Raji (cell line): ENCODE measurements around the gene MYRIP.
A peak's percentile ranks its signal among the peaks of the same experiment; 100 is the strongest.

Source experiments
- POLR2A ChIP-seq: IDR thresholded peaks from 2 replicates; pipeline ENCODE4 v1.6.1; 2011; ENCODE audit warnings: low read depth, low read length, control low read depth; ENCODE audit not compliant: insufficient read depth

The MYRIP gene

DNA sequence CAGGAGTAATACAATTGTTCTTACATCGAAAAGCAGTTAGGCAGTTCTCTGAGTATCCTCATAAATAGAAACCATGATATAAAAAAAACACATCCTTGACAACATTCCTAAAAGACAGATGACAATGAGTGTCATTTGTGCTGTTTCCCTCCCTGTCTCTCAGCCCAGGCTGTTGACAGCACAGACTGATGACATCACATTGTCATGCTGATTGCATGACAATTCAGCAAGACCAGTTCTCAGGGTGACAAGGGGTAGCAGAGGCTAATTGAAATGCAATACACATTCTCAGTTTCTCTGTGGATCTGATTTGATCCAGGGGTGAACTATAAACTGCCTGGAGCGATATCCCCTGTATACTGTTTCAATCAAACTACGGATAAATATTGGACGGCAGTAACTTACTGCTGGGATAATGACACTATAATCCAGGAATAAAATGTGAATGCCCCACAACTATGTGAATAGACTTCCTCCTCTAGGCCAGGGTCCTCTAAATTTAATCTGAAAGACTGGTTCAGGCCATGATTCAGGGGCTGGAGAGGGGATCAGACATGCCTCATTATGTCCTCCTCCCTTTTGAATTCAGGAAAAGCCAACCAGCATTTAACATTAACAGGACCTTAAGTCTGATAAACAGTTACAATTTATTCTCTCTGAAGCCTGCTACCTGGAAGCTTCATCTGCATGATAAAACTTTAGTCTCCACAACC is 483.4 kb downstream of the MYRIP start:
- TF ChIP-seq POLR2A: no peak

DNA sequence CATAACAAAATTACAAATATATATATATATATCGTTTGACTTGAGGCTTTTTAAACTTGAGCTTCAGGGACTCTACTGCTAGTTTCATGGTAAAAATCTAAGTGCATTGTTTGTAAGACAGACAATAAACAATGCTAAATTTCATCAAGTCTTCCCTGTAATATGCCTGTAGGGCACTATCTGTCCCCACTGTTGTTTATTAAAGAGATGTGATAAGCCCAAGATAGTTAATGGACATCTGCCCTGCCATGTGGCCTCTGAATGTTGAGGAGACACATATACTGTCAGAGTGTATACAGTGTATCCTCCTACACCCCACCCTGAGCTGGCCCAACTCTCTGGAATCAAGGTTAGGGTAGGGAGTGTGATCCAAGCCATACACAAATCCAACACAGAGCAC is 485.0 kb downstream of the MYRIP start:
- no peak for TF ChIP-seq POLR2A

DNA sequence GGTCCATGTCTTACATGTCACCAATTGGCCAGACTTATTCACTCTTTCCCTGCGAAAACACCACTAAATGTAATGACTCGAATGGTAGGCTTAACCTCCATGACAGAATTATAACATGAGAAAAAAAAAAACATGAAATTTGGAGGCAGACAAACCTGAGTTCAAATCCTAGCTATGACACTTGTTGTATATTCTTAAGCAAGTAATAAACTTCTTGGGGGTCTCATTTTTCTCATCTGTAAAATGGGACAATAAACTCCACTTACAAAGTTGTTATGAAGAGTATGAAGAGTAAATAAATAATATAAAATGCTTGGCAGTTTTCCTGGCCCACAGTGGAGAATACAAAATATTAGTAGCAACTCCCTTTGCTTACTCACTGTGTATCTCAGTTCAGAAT is 488.7 kb downstream of the MYRIP start:
- TF ChIP-seq POLR2A: no peak

GRCh38 chr3:40299130-40299720 is 489.8 kb downstream of the MYRIP start:
- no peak for TF ChIP-seq POLR2A

- no peak for TF ChIP-seq POLR2A
These were observed 490.4 kb downstream of the MYRIP start for GRCh38 chr3:40299721-40300335.

DNA sequence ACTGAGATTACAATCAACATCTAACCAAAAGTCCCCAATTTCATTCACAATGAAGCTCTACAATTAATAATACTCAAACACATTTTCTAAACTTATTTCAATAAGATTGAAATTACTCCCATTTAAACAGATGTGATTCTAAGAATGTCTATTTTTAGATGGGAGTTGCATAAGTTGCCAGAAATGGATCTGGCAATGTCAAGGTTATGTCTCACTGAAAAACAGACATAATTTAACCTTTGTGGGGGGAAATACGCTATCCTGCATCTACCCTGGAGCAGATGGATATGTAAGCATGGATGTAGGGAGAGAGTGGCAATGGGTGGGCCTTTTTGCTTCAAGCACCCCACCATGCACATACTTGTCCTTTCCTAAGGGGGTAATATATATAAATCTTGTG is 493.4 kb downstream of the MYRIP start:
- no peak for TF ChIP-seq POLR2A

GRCh38 chr3:40304352-40304751 is 494.9 kb downstream of the MYRIP start:
- no peak for TF ChIP-seq POLR2A

DNA sequence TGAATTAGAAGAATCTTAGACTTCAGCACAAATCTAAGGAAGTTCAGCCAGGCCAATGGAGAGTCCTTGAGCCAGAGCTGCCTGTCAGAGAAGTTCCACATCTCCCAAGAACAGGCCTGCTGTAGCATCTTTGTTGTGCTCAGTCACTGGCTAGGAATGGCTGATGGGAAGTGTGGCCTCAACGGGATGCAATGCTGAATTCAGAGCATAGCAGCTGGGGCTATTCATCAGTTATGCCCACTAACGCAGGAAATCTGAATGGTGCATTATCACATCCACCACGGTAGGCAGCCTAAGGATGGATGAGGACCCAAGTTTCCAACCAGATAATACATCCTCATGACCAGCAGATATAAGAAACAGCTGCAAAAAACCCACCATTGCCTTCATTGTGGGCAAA is 496.9 kb downstream of the MYRIP start:
- no peak for TF ChIP-seq POLR2A

DNA sequence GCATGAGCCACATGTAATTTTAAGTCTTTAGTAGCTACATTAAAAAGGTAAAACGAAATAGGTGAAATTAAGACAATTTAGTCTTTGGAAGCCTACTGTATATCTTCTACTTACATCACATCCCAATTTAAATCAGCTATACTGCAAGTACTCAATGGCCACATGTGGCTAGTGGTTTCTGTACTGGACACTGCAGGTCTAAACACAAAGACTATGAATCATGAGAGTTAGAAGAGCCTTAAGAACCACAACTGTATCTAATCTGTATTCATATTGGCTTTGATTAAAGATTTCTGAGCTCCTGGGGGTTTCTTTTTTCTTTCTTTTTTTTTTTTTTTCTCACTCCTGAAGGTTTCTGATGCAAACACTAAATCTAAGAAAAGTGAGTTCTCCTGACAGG is 497.8 kb downstream of the MYRIP start:
- TF ChIP-seq POLR2A: no peak

DNA sequence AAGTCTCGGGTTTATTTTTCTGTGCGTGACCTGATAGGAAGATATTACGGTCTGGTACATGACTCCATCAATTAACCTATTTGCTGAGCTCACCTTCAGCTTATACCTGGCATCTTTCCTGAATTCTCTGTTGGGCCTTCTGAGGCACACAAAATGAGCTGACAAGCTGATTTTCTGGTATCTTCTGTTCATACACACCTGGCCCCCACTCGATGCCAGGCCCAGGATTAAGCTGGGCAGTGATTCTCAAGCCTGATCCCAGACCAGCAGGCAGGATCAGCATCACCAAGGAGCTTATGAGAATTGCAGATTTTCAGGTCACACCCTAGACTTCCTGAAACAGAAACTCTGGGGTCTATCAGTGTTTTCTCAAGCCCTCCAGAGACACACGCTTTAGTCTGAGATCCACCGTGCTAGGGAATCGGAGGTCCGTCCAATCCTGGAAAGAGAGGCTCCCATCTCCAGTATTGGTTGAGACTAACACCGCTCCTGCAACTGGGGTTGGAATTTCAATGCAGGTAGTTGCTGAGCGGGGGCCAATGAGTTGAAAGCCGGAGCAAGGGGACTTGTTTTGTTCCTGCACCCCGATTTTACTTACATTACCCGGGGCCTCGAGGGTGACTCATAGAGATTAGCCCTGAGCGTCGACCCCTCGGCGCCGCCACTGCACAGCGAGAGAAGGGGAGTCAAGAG is 499.5 kb downstream of the MYRIP start:
- no peak for TF ChIP-seq POLR2A

DNA sequence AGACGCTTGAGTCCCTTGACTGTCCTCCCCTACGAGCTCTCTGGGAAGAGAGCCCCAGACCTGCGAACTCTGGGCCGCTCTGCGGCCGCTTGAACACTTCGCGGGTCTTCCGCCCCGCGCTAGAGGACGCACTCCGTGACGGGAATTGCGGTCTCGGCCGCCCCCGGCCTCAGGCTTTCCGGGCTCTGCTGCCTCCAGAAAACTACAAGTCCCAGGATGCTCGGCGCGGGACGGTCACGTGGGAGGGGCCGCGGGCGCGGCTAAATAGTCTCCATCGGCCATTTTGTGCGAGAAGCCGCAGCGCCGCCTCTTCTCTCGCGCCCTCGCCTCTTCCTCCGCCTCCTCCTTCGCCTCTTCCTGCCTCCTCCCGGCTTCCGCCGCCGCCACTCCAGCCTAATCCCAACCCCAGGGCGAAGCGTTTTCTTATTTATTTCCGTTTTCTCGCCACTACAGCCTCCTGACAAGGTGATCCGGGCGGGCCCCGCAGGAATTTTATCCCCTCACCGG is 500.1 kb downstream of the MYRIP start, which contains the start of gene EIF1B:
TSS of gene EIF1B (plus strand) at position 290 of the 507 bp plus-strand sequence. CDS start 235 bp downstream, outside the sequence.
- TF ChIP-seq POLR2A: peak; percentile 85
